Measurements from ENCODE around the gene PIWIL4. TPM values are rescaled to one million over a fixed set of nuclear protein-coding genes. Genes with fewer than 3 reads are reported as not detected.

The PIWIL4 gene
- polyA plus RNA-seq, 1 experiment, result 1.6 TPM

DNA sequence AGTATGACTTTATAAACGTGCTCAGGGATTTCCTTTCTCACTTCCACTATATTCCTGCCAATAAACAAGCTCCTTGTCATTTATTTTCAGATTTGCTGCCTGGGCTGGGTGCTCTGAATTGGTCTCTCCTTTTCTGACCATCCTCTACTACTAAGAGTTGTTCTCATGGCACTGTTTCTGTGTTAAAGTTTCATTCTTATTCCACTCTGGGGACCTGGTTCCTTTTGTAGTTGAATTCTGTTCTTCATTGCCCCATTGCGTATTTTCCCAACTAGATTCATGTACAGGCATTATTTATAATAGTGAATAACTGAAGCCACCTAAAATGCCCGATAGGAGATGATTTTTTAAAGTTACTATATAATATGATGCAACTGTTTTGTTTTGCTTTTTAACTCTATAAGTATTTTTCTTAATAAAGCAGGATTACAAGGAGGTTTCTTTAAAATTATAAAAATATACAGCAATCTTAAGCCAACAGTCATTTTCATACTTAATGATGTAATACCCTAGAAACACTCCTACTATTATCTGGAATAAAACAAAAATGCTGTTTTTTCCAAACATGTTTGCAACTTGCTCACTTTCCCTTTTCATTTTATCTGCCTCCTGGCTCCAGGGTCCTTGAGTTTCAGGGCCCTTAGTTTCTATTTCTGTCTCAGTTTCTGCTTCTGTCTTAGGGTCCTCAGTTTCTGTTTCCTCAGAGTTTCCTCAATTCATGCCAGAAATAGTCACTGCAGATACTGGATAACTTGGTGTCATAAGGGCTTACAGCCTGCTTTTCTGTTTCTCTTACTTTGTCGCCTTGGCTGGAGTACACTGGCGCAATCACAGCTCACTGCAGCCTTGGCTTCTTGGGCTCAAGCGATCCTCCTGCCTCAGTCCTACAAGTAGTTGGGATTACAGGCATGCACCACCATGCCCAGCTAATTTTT is 33.2 kb upstream of the PIWIL4 start:
- CTCF ChIA-PET, result interaction anchor here (1.6 to 3.0 kb wide), 2 partner anchors 11 to 13 kb away, joined by 9 to 12 read pairs; no protein-coding TSS in a partner anchor
- no peak overlapping the region for H3K4me3 ChIP-seq (ENCODE audit: low read depth, low read length)
- POLR2A ChIA-PET, result no interaction called here

DNA sequence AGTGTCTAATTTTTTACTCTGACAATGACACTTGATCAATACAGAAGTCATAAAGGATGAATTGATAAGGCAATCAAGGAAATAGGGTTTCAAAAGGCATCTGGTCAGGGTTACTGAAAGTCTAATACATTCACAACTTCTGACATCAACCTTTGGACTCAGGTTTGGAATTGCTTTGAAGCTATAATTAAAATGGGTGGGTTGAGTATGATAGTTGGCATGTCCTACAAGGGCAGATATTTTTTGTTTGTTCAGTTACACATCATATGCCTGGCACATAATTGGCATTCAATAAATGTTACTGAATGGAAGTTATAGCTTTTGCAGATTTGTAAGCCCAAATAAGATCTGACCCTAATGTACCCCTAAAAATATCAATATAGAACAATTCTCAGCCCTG is 30.8 kb upstream of the PIWIL4 start:
- POLR2A ChIA-PET, result no interaction called here
- DNase-seq (ENCODE audit: low read depth), result no peak
- TF ChIP-seq, protein P1, sequence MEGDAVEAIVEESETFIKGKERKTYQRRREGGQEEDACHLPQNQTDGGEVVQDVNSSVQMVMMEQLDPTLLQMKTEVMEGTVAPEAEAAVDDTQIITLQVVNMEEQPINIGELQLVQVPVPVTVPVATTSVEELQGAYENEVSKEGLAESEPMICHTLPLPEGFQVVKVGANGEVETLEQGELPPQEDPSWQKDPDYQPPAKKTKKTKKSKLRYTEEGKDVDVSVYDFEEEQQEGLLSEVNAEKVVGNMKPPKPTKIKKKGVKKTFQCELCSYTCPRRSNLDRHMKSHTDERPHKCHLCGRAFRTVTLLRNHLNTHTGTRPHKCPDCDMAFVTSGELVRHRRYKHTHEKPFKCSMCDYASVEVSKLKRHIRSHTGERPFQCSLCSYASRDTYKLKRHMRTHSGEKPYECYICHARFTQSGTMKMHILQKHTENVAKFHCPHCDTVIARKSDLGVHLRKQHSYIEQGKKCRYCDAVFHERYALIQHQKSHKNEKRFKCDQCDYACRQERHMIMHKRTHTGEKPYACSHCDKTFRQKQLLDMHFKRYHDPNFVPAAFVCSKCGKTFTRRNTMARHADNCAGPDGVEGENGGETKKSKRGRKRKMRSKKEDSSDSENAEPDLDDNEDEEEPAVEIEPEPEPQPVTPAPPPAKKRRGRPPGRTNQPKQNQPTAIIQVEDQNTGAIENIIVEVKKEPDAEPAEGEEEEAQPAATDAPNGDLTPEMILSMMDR (IDR thresholded peaks at IDR 0.05; ENCODE audit: insufficient read depth, low read depth, low read length), result no peak
- CTCF ChIA-PET, result interaction anchor here (0.8 to 1.1 kb wide), 3 partner anchors 10 to 17 kb away, joined by 3 read pairs; no protein-coding TSS in a partner anchor
- Histone ChIP-seq H3K27me3 (ENCODE audit: control insufficient read depth, insufficient read depth, low read length) (no peaks in the 10 kb centered on the region; the same call in 1 of the 2 replicates), H3K4me3 (ENCODE audit: low read depth, low read length) (no peak overlapping the region), H3K36me3 (ENCODE audit: control insufficient read depth, insufficient read depth, low read length) (no peaks in the 10 kb centered on the region)

More for the DNA sequence above, 33.2 kb upstream of the PIWIL4 start:
- H3K27me3 ChIP-seq (ENCODE audit: control insufficient read depth, insufficient read depth, low read length), result no peaks in the 10 kb centered on the region; the same call in 1 of the 2 replicates
- TF ChIP-seq, protein P1 (IDR thresholded peaks at IDR 0.05; ENCODE audit: insufficient read depth, low read depth, low read length), result no peak
- no peaks in the 10 kb centered on the region for H3K36me3 ChIP-seq (ENCODE audit: control insufficient read depth, insufficient read depth, low read length)
- DNase-seq (ENCODE audit: low read depth), result no peak

- Histone ChIP-seq H3K27me3 (ENCODE audit: control insufficient read depth, insufficient read depth, low read length) (no peaks in the 10 kb centered on the region; the same call in 1 of the 2 replicates), H3K36me3 (ENCODE audit: control insufficient read depth, insufficient read depth, low read length) (no peaks in the 10 kb centered on the region), H3K4me3 (ENCODE audit: low read depth, low read length) (no peak overlapping the region)
- ChIA-PET CTCF (interaction anchor here (0.7 to 1.1 kb wide), 4 partner anchors 10 to 31 kb away, joined by 3 read pairs; no protein-coding TSS in a partner anchor), POLR2A (no interaction called here)
- TF ChIP-seq, protein P1 (IDR thresholded peaks at IDR 0.05; ENCODE audit: insufficient read depth, low read depth, low read length), result no peak
- peak; percentile 25 for DNase-seq (ENCODE audit: low read depth)
These were observed 30.1 kb upstream of the PIWIL4 start for GRCh38 chr11:94537031-94537600.

DNA sequence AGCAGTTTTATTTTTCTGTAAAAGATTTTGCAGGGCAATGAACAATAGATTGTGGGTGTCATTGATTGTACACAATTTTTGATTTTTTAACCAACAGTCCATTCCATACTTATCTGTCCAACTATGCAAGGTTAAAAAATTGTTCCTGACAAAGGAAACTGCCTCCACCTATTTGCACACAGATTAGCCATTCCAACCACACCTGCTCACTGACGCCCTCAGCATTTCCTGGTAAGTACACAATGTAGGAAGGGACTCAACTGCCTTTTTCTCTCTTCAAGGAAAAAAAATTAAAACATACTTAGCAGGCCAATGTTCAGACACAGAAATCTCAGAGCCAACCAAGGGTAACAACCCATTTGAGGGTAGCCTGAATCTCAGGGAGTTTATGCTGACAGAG is 27.7 kb upstream of the PIWIL4 start:
- Histone ChIP-seq H3K4me3 (ENCODE audit: low read depth, low read length) (no peak overlapping the region), H3K27me3 (ENCODE audit: control insufficient read depth, insufficient read depth, low read length) (no peaks in the 10 kb centered on the region; the same call in 1 of the 2 replicates), H3K36me3 (ENCODE audit: control insufficient read depth, insufficient read depth, low read length) (no peaks in the 10 kb centered on the region)
- no peak for DNase-seq (ENCODE audit: low read depth)
- TF ChIP-seq, protein P1 (IDR thresholded peaks at IDR 0.05; ENCODE audit: insufficient read depth, low read depth, low read length), result no peak
- CTCF ChIA-PET, result interaction anchor here (0.8 to 1.0 kb wide), 2 partner anchors 16 to 18 kb away, joined by 3 to 5 read pairs; no protein-coding TSS in a partner anchor
- POLR2A ChIA-PET, result no interaction called here
